ENCODE measurements around the gene GPR42. TPM values are rescaled to one million over a fixed set of nuclear protein-coding genes. Genes with fewer than 3 reads are reported as not detected.

GPR42 gene, protein sequence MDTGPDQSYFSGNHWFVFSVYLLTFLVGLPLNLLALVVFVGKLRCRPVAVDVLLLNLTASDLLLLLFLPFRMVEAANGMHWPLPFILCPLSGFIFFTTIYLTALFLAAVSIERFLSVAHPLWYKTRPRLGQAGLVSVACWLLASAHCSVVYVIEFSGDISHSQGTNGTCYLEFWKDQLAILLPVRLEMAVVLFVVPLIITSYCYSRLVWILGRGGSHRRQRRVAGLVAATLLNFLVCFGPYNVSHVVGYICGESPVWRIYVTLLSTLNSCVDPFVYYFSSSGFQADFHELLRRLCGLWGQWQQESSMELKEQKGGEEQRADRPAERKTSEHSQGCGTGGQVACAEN
- total RNA-seq (not detected), polyA plus RNA-seq (ENCODE audit: insufficient read depth, low read depth, low replicate concordance) (not detected)
- long read RNA-seq, donor 1 = 0 reads
- long read RNA-seq, donor 2 = 0 reads
- long read RNA-seq, donor 3 = 0 reads
- long read RNA-seq, donor 4 = 0 reads
- long read RNA-seq, donor 5 = 0 reads
- long read RNA-seq, donor 6 = 0 reads
- long read RNA-seq, donor 7 = 0 reads
- long read RNA-seq, donor 8, partial matches to known transcripts = 0 of 1 reads
- long read RNA-seq, donor 8, other reads (novel, unspliced or antisense) = 0 of 1 reads
- long read RNA-seq, donor 9 = 0 reads
- long read RNA-seq, donor 10, partial matches to known transcripts = 0 of 1 reads
- long read RNA-seq, donor 10, other reads (novel, unspliced or antisense) = 0 of 1 reads

DNA sequence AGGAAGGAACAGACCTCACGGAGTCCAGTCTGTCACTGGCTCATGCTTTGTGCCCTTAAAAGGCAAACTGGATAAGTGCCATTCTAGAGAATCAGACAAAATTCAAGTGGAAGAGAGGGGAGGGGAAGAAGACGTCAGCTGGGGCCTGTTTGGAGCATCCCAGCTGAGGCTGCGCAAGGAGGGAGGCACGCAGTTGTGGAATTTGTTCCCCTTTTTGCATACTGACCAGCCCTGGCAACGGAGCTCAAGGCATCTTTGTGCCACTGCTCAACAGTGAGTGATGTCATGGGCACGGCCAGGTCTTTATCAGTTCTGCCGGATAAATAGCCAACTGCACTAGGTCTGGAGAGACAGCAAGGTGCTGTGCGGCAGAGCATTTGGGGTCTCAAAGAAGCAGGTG, at the start of gene GPR42:
Gene GPR42, plus strand, starts transcription at position 347 of the 400 bp plus-strand sequence. CDS start 292 bp downstream, outside the sequence.
- no peak within 1 kb of the TSS for H3K27ac ChIP-seq (ENCODE audit: low read depth in 2 of 2, low read length in 2 of 2)
- no peak within 1 kb of the TSS for H3K4me3 ChIP-seq (ENCODE audit: low read length in 3 of 3)
- H3K9ac ChIP-seq (ENCODE audit: low read length in 3 of 3) = no peak within 1 kb of the TSS
- intact Hi-C loops (cut with DNase I) = no loop called here
- no peaks in the 10 kb centered on the region for H3K36me3 ChIP-seq (ENCODE audit: control insufficient read depth in 2 of 3, insufficient read depth in 3 of 3, low read length in 3 of 3)
- TF ChIP-seq, protein P1, sequence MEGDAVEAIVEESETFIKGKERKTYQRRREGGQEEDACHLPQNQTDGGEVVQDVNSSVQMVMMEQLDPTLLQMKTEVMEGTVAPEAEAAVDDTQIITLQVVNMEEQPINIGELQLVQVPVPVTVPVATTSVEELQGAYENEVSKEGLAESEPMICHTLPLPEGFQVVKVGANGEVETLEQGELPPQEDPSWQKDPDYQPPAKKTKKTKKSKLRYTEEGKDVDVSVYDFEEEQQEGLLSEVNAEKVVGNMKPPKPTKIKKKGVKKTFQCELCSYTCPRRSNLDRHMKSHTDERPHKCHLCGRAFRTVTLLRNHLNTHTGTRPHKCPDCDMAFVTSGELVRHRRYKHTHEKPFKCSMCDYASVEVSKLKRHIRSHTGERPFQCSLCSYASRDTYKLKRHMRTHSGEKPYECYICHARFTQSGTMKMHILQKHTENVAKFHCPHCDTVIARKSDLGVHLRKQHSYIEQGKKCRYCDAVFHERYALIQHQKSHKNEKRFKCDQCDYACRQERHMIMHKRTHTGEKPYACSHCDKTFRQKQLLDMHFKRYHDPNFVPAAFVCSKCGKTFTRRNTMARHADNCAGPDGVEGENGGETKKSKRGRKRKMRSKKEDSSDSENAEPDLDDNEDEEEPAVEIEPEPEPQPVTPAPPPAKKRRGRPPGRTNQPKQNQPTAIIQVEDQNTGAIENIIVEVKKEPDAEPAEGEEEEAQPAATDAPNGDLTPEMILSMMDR (IDR thresholded peaks at IDR 0.05; ENCODE audit: borderline replicate concordance, extremely low read depth, insufficient read depth) = no peak
- DNase-seq = no peak
- H3K9me3 ChIP-seq (ENCODE audit: control insufficient read depth in 2 of 3, insufficient read depth in 1 of 3, low read length in 3 of 3) = no peaks in the 10 kb centered on the region
- H3K4me1 ChIP-seq (ENCODE audit: control insufficient read depth in 2 of 3, insufficient read depth in 2 of 3, low read depth in 1 of 3, low read length in 3 of 3) = no peaks in the 10 kb centered on the region
- no peak for FAIRE-seq
- H3K27me3 ChIP-seq (ENCODE audit: control insufficient read depth, insufficient read depth, low read length) = no peaks in the 10 kb centered on the region

DNA sequence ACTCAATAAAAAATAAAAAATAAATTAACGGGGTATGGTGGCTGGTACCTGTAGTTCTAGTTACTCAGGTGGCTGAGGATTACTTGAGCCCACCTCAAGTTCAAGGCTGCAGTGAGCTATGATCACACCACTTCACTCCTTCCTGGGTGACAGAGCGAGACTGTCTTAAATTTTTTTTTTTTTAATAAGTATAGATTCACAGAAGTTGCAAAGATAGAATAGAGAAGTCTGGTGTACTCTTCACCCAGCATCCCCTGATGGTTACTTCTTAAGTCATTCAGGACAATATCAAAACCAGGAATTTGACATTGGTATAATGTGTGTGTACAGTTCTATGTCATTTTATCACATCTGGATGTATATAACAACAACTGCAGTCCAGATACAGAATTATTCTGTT, 49.6 kb upstream of the GPR42 start:
- no peak for FAIRE-seq
- H3K4me1 ChIP-seq (ENCODE audit: control insufficient read depth in 2 of 3, insufficient read depth in 2 of 3, low read depth in 1 of 3, low read length in 3 of 3) = peaks cover 0 to 6% (median 0%) of the 10 kb centered on the region in 3 donors
- intact Hi-C loops (cut with DNase I) = no loop called here
- TF ChIP-seq, protein P1 (IDR thresholded peaks at IDR 0.05; ENCODE audit: borderline replicate concordance, extremely low read depth, insufficient read depth) = no peak
- peaks cover 0 to 5% (median 2%) of the 10 kb centered on the region in 3 donors for H3K9me3 ChIP-seq (ENCODE audit: control insufficient read depth in 2 of 3, insufficient read depth in 1 of 3, low read length in 3 of 3)
- H3K27me3 ChIP-seq (ENCODE audit: control insufficient read depth, insufficient read depth, low read length) = no peaks in the 10 kb centered on the region
- no peak overlapping the region for H3K4me3 ChIP-seq (ENCODE audit: low read length in 3 of 3)
- H3K27ac ChIP-seq (ENCODE audit: low read depth in 2 of 2, low read length in 2 of 2) = no peak overlapping the region
- H3K9ac ChIP-seq (ENCODE audit: low read length in 3 of 3) = no peak overlapping the region
- no peak for DNase-seq
- no peaks in the 10 kb centered on the region for H3K36me3 ChIP-seq (ENCODE audit: control insufficient read depth in 2 of 3, insufficient read depth in 3 of 3, low read length in 3 of 3)

DNA sequence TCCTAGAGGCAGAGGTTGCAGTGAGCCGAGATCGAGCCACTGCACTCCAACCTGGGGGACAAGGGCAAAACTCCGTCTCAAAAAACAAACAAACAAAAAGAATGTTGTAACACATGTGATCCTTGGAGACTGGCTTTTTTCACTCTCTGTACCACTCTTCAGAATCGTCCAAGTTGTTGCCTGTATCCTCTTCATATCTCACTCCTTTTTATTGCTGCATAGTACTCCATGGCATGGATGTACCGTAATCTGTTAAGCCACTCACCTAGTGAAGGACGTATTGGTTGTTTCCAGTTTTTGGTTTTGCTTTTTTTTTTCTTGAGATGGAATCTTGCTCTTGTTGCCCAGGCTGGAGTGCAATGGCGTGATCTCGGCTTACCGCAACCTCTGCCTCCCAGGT, 48.9 kb upstream of the GPR42 start:
- Histone ChIP-seq H3K9ac (ENCODE audit: low read length in 3 of 3) (no peak overlapping the region), H3K27ac (ENCODE audit: low read depth in 2 of 2, low read length in 2 of 2) (no peak overlapping the region), H3K4me1 (ENCODE audit: control insufficient read depth in 2 of 3, insufficient read depth in 2 of 3, low read depth in 1 of 3, low read length in 3 of 3) (peaks cover 0 to 6% (median 0%) of the 10 kb centered on the region in 3 donors), H3K4me3 (ENCODE audit: low read length in 3 of 3) (no peak overlapping the region), H3K9me3 (ENCODE audit: control insufficient read depth in 2 of 3, insufficient read depth in 1 of 3, low read length in 3 of 3) (peaks cover 0 to 5% (median 2%) of the 10 kb centered on the region in 3 donors), H3K36me3 (ENCODE audit: control insufficient read depth in 2 of 3, insufficient read depth in 3 of 3, low read length in 3 of 3) (no peaks in the 10 kb centered on the region), H3K27me3 (ENCODE audit: control insufficient read depth, insufficient read depth, low read length) (no peaks in the 10 kb centered on the region)
- intact Hi-C loops (cut with DNase I) = no loop called here
- FAIRE-seq (no peak), DNase-seq (no peak)
- TF ChIP-seq, protein P1 (IDR thresholded peaks at IDR 0.05; ENCODE audit: borderline replicate concordance, extremely low read depth, insufficient read depth) = no peak

Measured in kidney (tissue), 22 donors.